Testis (tissue), 2 donors: Measurements from ENCODE around the gene ARSG.
"Not testable (repeated sequence)": the region's sequence is repeated elsewhere in the genome, so short reads cannot be mapped to it uniquely, and the experiment has no call there.

Experiments used
- CTCF ChIP-seq, 3 experiments: fragments of 450-650 bp in 2 of 3; fragments of 200-600 bp in 1 of 3; sonication (generic) in 1 of 3; IDR thresholded peaks; one replicate each; pipeline ENCODE4 v1.5.1; 2016 to 2019; ENCODE audit warnings: antibody characterized with exemption in 3 of 3, mild to moderate bottlenecking in 2 of 3, moderate library complexity in 1 of 3
- POLR2A ChIP-seq: fragments of 450-650 bp; IDR thresholded peaks from one replicate; pipeline ENCODE4 v1.6.1; 2017; ENCODE audit warnings: antibody characterized with exemption, mild to moderate bottlenecking, moderate library complexity

GRCh38 chr17:68309066-68309670, 17.9 kb downstream of the ARSG start:
- TF ChIP-seq CTCF (IDR thresholded peaks at IDR 0.05); POLR2A: not testable (repeated sequence)
